Measurements from ENCODE around the gene POLDIP3.

DNA sequence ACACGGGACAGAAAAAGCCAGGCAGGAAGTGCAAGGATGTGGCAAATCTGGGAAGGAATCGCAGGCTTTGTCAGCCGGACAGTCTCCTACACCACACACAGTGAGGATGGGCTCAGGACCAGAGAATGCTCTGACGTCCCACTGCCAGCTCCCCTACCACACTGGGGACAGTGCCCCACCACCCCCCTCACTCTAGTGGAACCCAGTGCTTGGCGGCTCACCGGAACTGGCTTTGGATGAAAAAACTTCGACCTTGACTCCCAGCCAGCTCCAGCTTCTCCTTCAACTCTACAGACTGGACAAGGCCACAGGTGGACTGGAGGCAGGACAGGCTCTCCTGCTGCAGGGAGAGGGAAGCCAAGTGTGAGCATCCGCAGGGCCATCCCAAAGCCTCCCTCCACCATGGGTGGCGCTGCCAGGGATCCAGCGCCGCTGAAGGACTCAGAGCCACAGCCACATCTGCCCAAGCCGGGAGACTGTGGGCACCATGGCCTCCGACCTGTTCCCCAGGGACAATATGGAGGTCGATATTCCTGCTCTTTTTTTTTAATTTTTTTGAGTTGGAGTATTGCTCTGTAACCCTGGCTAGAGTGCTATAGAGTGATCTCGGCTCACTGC lies 37.0 kb downstream of the POLDIP3 start:
- TF ChIP-seq, protein P1, sequence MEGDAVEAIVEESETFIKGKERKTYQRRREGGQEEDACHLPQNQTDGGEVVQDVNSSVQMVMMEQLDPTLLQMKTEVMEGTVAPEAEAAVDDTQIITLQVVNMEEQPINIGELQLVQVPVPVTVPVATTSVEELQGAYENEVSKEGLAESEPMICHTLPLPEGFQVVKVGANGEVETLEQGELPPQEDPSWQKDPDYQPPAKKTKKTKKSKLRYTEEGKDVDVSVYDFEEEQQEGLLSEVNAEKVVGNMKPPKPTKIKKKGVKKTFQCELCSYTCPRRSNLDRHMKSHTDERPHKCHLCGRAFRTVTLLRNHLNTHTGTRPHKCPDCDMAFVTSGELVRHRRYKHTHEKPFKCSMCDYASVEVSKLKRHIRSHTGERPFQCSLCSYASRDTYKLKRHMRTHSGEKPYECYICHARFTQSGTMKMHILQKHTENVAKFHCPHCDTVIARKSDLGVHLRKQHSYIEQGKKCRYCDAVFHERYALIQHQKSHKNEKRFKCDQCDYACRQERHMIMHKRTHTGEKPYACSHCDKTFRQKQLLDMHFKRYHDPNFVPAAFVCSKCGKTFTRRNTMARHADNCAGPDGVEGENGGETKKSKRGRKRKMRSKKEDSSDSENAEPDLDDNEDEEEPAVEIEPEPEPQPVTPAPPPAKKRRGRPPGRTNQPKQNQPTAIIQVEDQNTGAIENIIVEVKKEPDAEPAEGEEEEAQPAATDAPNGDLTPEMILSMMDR (IDR thresholded peaks at IDR 0.05 in 2 of 3, conservative IDR thresholded peaks at IDR 0.05 in 1 of 3; ENCODE audit: borderline replicate concordance in 1 of 3, insufficient read depth in 1 of 3, low read depth in 2 of 3, low read length in 2 of 3): no peak
- TF ChIP-seq EZH2 (IDR thresholded peaks at IDR 0.05) (no peak), ELF1 (IDR thresholded peaks at IDR 0.05; ENCODE audit: borderline replicate concordance, low read depth) (no peak), TCF7L2 (IDR thresholded peaks at IDR 0.05; ENCODE audit: borderline replicate concordance, extremely low read depth, insufficient read depth, insufficient read length) (no peak), EZH2phosphoT487 (IDR thresholded peaks at IDR 0.05; ENCODE audit: borderline replicate concordance) (no peak)
- TF ChIP-seq, protein P2, sequence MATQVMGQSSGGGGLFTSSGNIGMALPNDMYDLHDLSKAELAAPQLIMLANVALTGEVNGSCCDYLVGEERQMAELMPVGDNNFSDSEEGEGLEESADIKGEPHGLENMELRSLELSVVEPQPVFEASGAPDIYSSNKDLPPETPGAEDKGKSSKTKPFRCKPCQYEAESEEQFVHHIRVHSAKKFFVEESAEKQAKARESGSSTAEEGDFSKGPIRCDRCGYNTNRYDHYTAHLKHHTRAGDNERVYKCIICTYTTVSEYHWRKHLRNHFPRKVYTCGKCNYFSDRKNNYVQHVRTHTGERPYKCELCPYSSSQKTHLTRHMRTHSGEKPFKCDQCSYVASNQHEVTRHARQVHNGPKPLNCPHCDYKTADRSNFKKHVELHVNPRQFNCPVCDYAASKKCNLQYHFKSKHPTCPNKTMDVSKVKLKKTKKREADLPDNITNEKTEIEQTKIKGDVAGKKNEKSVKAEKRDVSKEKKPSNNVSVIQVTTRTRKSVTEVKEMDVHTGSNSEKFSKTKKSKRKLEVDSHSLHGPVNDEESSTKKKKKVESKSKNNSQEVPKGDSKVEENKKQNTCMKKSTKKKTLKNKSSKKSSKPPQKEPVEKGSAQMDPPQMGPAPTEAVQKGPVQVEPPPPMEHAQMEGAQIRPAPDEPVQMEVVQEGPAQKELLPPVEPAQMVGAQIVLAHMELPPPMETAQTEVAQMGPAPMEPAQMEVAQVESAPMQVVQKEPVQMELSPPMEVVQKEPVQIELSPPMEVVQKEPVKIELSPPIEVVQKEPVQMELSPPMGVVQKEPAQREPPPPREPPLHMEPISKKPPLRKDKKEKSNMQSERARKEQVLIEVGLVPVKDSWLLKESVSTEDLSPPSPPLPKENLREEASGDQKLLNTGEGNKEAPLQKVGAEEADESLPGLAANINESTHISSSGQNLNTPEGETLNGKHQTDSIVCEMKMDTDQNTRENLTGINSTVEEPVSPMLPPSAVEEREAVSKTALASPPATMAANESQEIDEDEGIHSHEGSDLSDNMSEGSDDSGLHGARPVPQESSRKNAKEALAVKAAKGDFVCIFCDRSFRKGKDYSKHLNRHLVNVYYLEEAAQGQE (IDR thresholded peaks at IDR 0.05; ENCODE audit: low read depth): no peak
- TF ChIP-seq, protein P3, sequence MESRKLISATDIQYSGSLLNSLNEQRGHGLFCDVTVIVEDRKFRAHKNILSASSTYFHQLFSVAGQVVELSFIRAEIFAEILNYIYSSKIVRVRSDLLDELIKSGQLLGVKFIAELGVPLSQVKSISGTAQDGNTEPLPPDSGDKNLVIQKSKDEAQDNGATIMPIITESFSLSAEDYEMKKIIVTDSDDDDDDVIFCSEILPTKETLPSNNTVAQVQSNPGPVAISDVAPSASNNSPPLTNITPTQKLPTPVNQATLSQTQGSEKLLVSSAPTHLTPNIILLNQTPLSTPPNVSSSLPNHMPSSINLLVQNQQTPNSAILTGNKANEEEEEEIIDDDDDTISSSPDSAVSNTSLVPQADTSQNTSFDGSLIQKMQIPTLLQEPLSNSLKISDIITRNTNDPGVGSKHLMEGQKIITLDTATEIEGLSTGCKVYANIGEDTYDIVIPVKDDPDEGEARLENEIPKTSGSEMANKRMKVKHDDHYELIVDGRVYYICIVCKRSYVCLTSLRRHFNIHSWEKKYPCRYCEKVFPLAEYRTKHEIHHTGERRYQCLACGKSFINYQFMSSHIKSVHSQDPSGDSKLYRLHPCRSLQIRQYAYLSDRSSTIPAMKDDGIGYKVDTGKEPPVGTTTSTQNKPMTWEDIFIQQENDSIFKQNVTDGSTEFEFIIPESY (IDR thresholded peaks at IDR 0.05; ENCODE audit: extremely low read depth, insufficient replicate concordance, low read length): no peak
